Measurements from ENCODE around the gene CD47.

CD47 gene

GRCh38 chr3:108017587-108017986, 73.2 kb downstream of the CD47 start:
- TF ChIP-seq ZFX (IDR thresholded peaks at IDR 0.05; ENCODE audit: borderline replicate concordance) = no peak
- TF ChIP-seq CTCF (IDR thresholded peaks at IDR 0.05) = no peak

GRCh38 chr3:108014943-108015342, 75.9 kb downstream of the CD47 start:
- TF ChIP-seq CTCF (IDR thresholded peaks at IDR 0.05) (no peak), ZFX (IDR thresholded peaks at IDR 0.05; ENCODE audit: borderline replicate concordance) (no peak)
- H3K27ac ChIP-seq = no peak overlapping the region

More at GRCh38 chr3:108017587-108017986, 73.2 kb downstream of the CD47 start:
- no peak overlapping the region for H3K27ac ChIP-seq

- no peak overlapping the region for H3K27ac ChIP-seq
- no peak for TF ChIP-seq ZFX (IDR thresholded peaks at IDR 0.05; ENCODE audit: borderline replicate concordance)
- no peak for TF ChIP-seq CTCF (IDR thresholded peaks at IDR 0.05)
Observed at GRCh38 chr3:108013141-108014055, 77.4 kb downstream of the CD47 start.

- H3K27ac ChIP-seq = no peak overlapping the region
- TF ChIP-seq ZFX (IDR thresholded peaks at IDR 0.05; ENCODE audit: borderline replicate concordance) (no peak), CTCF (IDR thresholded peaks at IDR 0.05) (no peak)
Observed at GRCh38 chr3:108012304-108012703, 78.5 kb downstream of the CD47 start.

- TF ChIP-seq ZFX (IDR thresholded peaks at IDR 0.05; ENCODE audit: borderline replicate concordance) (no peak), CTCF (IDR thresholded peaks at IDR 0.05) (no peak)
- H3K27ac ChIP-seq = no peak overlapping the region
Observed at GRCh38 chr3:108011616-108012015, 79.2 kb downstream of the CD47 start.

GRCh38 chr3:108008931-108009639, 81.7 kb downstream of the CD47 start:
- no peak overlapping the region for H3K27ac ChIP-seq
- no peak for TF ChIP-seq ZFX (IDR thresholded peaks at IDR 0.05; ENCODE audit: borderline replicate concordance)
- TF ChIP-seq CTCF (IDR thresholded peaks at IDR 0.05) = no peak

GRCh38 chr3:108008106-108008505, 82.7 kb downstream of the CD47 start:
- no peak for TF ChIP-seq CTCF (IDR thresholded peaks at IDR 0.05)
- no peak for TF ChIP-seq ZFX (IDR thresholded peaks at IDR 0.05; ENCODE audit: borderline replicate concordance)
- H3K27ac ChIP-seq = no peak overlapping the region

All from 22Rv1 (cell line).